Stimulated activated CD4-positive, alpha-beta T cell treated with anti-CD3 and anti-CD28 coated beads, Interleukin-1b, Interleukin-23, amount 100 ng/mL, for 1 hour (primary cell): Measurements from ENCODE around the gene LANCL2.
"Not testable (repeated sequence)": the region's sequence is repeated elsewhere in the genome, so short reads cannot be mapped to it uniquely, and the experiment has no call there.

Experiments
- DNase-seq, 2 donors: peaks; one replicate each; pipeline ENCODE4 v3.0.0-alpha.2; 2020; ENCODE audit warnings: low read depth in 2 of 2

LANCL2 gene

DNA sequence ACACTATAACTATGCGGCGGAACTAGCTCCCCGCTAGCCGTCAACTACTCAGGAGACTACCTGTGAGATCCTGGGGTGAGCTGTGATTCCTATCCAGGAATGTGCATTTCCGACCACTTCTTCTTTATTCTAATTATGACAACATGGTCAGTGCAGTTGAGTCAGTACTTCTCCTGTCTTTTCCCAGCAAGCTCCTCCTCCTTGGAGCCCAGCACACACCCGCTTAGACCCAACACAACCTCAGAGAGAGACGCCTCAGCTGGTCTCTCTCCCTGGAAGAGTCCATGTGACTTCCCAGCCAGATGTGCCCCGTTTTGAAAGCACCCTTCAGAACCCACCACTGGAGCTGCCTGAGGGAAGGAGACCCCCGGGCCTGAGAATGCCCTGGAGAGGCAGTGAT is 106.5 kb downstream of the LANCL2 start:
- not testable (repeated sequence) for DNase-seq

DNA sequence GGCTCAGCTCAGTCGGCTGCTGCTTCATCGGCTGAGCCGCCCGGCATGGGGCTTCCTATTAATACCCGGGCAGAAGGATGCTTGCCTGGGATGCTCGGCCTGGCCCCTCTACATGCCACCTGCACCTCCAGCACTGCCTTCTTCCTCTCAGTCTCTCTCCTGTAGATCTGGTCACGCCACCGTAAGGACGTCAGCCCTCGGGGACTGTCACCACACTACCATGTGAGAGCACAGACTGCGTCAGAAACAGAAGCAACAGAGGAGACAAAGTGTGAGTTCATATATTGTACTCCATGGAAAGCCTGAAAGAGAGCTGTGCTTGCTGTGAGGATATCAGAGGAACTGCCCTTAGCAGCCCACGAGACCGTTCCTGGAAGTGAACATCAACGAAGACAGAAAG is 107.3 kb downstream of the LANCL2 start:
- not testable (repeated sequence) for DNase-seq

DNA sequence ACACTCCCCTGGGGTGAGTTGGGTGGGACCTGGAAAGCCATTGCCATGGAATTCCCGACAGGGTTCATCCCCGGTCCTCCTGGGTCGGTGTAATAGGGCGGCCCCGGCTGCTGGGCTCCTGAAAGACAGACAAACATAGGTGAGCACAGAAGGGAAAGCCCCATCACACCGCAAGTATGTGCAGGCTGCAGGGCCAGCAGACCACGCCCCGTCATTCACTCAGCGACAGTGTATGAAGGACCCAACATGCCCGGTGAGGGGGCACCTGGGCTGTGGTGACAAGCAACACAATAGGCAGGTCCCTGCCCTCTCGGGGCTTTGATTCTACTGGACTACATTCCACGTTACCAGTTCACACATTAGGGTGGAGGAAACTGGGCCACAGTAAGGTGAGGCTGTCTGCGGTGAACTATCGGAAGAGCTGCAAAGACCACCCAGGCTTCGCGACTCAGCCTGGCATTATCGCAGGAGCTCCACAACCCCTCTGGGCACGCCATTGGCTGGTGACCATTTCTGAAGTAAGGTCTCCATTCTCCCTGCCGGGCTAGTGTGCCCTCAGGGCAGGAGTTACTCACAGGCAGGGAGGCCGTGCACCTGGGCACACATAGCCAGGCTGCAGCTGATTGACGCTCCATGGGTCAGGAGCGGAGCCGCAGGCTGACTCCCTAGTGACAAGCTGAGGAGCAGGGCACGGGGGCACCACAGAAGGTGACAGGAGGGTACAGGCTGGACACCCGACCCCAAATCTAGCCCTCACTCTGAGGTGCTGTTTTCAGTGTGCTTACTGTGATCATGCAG is 108.0 kb downstream of the LANCL2 start:
- DNase-seq = no peak

DNA sequence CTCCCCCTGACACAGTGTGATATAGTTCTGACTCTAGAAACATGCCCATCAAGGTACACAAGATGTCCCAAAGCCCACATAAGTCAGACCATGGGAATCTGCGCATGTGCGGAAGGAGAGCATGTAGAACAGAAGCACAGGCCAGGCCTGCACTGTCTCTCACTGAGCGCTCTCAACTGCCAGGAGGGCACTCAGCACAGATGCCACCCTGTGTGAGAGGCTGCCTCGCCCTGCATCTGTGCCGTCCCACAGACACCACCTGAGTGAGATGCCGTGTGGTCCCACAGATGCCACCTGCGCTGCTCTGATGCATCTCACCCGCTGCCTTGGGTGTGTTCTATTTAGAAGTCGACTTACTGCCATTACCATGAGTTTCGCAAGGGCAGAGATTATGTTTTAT is 108.8 kb downstream of the LANCL2 start:
- no peak for DNase-seq

DNA sequence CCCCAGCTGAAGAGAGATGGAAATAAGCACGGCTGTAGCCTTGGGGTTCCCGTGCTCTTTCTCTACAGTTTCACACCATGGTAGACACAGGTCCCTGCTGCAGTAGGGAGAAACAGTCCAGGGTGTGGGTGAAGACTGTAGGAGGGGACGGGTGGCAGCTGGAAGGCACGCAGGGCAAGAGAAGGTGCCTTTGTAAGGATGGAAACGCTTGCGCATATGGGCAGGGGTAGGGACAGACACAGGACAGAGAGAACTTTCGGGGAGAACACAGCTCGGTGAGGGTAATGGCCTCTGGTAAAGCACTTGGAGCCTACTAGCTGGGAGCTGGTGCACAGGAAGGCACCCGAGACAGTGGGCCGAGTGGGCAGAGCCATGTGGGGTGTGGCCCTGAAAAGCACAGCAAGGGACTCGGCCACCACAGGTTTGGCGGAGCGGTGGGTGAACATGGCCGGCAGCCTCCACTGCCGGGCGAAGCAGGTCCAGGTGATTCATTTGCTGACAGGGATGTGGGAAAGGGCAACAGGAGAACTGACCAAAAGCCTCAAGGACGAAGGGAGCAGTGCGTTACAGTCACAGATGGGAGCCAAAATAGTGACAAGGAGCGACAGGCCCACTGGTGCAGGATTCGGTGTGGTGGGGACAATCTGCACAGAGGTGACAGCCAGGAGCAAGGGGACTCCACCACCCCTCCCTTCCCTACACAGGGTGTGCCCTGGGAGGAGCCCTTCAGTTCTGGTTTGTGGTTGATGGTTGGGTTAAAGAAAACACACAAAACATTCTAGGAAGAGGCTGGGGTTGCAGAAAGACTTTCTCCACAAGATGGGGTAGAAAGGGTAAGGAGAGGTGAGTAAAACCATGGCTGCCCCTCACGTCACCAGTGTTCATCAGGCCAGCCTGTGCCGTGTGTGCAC is 110.1 kb downstream of the LANCL2 start:
- DNase-seq = no peak

DNA sequence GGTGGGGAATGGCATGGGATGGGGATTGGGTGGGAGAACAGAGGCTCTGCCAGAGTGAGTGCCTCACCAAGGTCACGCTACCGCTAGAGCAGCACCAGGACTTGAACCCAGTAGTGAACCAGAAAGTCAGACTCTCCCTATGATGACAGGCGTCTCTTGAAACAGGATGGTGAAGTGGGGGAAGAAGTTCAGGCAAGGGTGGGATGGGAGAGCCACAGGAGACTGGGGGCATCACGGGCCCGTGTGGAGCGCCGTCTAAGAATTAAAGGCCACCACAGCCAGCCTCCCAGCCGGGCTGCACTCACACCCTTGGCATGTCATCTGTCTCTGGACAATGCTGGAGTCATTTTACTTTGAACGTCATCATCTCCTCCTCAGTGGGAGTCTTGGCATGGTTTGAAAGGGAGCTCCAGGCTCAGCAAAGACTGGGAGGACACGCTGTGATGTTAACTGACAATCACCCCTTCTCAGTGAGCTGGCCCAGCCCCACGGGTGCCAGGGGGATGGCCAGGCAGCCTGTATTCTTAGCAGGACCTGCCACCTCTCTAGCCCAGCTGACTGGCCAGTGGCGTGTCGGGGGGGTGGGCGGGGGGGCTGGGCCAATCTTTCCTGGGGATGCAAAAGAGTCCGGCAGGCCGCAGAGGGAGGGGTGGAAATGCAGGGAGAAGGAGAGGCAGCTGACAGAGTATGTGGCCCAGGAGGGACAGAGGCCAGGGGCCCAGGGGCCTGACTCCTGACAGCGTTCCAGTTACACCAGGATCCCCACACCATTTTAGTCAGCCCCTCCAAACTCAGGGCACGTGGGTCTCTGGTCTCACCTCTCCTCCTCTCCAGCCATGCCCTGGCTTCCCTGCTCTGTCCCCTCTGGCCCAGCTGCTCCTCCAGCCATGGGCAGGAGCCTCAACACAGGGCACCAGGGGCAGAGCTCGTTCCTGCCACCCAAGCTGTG is 111.0 kb downstream of the LANCL2 start:
- DNase-seq = no peak

DNA sequence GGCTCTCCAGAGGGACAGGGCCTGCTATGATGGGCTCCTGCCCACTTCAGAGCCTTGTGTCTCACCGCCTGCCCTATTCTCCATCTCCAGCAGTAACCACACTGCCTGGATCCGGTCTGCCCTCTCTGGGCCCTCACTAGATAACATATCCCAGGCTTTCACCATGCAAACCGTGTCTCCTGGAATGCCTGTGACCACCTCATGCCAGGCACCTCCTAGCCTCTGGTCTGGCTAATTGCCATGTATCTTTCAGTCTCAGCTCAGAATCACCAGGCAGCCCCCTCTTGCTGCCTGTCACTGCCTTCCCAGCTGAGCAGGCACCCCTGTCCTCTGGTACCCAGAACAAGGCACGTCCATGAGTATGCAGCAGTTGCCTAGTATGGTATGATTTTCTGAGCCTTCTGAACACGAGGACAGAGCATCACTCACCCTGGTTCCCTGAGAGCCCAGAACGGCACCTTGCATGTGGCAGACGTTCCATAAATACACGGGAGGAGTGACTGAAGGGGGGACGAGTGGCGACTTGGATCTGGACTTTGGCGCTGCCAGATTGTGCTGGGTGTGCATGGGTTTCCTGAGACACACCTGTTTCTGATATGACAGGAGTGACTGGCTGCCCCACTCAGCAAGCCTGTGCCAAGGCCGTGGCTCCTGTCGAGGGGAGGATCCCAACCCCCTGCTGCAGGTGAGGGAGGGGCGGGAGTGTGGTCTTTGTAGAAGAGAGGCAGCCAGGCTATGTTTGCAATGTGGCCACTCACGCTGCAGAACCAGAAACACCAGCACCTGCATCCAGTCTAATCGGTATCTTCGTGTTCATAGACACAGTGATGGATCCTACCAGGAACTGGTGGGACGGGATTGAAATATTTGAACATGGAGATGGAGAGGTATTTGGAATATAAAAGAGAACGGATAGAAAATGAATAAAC is 112.0 kb downstream of the LANCL2 start:
- no peak for DNase-seq

DNA sequence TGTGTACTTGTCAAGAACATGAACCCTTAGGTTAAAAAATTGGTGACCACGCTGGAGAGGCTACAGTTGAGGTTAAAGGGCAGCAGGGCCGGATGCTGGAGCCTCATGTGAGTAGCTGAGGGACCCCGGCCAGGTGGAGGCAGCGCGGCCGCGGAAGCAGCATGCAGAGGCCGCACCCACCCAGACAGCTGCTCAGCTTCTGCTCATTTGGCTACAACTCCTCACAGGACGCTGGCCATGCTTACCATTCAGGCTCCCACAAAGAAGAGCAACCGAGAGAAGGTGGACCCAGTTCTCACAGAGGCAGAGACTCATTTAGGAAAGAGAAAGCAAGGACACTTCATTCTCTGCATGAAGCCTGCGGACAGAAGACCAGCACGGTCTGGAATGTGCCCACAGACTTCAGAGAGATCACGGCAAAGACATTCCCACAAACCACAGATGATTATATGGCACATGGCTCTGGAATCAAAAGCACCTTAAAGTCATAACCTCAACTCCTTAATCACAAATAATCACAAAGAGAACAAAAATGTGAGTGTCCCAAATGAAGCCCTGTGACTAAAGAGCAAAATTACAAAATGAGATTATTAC is 112.7 kb downstream of the LANCL2 start:
- DNase-seq = no peak

DNA sequence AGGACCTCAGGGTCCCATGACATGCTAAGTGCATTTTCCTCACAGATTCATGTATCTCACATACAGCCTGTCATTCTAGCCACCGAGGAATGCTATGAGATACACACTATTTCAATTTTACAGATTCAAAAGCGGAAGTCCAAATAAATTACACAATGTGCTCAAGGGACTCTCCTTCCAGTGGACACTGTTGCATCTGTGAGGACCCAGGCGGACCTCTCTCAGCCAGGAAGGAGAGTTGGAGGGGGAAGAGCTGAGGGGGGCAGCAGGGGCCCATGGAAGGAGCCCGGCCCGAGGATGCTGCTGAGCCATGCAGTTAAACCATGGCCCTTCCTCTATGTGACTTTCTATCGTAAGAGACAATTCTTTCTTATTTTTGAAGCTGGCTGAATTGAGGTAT is 113.6 kb downstream of the LANCL2 start:
- no peak for DNase-seq

DNA sequence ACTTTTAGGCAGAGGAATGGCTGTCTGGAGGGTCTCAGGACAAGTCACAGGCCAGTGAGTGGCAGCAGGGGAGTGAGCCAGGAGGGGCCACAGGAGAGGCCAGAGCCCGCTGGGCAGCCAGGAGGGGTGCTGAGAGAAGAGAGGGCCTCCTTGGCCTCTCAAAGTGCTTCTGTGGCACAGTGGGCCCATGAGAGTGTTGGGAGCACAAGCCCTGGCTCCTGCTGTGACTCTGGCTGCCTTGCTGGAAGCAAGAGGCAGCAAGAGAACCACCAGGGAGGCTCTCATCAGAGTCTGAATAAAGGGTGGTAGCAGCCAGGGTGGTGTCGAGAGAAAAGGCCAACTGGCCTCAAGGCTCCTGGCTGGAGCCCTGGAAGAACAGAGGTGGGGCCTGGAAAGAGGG is 116.0 kb downstream of the LANCL2 start:
- no peak for DNase-seq

DNA sequence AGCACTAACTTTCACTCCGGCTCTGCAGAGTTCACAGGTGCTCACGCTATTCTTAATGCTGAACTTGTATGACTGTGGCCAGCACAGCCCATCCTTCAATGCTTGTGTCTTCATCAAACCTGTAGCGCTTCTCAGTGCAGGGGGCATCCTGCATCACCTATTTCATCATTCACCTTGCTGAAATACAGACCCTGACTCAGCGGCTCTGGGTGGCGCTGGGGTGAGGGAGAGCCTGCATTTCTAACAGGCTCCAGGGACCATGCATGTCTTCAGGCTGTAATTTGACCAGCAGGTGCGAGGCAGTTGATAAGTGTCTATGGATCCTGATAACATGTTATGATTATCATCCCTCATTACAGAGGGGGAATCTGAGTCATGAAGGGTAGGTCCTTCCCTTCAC is 117.9 kb downstream of the LANCL2 start:
- DNase-seq = no peak
